Effector CD8-positive, alpha-beta T cell (primary cell): ENCODE measurements around the gene ABL2.

Source experiments
- DNase-seq: peaks from one replicate; lab custom pipeline; 2025; lab: John Stamatoyannopoulos, UW

Gene ABL2

DNA sequence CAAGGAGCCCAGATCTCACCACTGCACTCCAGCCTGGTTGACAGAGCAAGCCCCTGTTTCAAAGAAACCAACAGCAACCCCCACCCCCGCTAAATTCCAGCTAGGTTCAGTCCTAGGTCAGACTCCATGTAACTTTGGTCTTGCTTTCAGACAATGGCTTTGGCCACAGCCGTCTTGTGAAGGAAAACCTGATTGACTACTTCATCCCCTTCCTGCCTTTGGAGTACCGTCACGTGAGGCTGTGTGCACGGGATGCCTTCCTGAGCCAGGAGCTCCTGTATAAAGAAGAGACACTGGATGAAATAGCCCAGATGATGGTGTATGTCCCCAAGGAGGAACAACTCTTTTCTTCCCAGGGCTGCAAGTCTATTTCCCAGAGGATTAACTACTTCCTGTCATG is 134.7 kb downstream of the ABL2 start:
- DNase-seq = no peak

DNA sequence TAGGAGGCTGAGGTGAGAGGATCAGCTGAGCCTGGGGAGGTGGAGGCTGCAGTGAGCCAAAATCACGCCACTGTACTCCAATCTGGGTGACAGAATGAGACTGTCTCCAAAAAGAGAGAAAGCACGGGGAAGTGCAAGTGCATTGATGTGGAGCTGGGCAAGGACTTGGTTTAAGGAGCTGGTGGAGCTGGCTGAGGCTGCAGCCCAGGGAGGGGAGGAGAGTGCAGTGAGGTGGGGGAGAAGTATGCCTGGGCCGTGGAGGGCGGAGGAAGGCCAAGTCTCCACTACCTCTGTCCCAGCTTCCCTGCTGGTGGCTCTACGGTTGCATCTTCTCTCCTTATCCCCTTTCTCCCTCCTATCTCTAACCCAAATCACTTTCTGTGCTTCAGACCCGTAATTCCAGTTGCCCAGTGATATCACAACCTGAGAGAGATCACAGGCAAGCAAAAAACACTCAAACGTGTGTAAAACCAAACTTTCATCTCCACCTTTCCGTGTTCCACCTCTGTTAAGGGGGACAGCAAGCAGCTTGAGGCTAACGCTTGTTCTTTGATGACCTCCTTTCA is 136.5 kb downstream of the ABL2 start:
- DNase-seq = no peak

DNA sequence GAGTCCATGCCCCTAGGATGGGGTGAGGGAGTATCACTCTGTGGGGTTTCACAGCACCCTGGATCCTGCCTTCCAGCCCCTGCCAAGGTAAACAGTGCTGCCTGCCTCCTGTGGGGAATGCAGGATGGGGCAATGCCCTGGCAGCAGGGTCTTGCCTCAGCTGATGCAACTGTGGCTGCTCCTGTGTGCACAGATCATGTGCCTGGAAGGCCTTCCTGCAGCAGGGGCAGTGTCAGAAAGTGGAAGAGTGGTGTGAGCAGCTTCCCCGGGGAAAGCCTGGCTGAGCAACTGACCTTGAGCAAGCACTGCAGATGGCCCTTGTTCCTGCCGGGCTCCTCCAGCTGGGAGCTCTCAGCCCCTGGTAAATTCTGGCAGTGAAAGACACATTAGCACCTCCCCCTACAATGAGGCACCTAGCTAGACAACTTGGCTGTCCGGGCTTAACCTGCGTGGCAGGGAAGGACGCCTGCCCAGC is 137.7 kb downstream of the ABL2 start:
- DNase-seq = no peak

DNA sequence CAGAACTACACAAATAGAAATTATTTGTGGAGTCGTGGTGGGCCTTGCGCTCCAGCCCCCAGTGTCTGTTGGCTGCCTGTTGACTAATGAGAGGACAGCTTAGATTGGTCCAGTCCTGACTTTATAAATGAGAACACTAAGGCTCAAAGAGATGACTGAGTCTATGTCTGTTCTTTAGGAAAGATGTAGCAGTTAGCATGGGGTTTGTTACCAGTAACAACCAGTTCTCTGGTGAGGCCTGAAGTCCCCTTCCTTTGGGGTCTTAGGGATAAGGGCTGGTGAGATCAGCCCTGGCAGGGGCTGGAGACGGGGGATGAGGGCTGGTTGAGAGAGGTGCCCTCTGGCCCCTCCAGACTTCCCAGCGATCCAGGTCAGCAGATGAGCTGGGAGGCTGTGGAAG is 138.6 kb downstream of the ABL2 start:
- no peak for DNase-seq

DNA sequence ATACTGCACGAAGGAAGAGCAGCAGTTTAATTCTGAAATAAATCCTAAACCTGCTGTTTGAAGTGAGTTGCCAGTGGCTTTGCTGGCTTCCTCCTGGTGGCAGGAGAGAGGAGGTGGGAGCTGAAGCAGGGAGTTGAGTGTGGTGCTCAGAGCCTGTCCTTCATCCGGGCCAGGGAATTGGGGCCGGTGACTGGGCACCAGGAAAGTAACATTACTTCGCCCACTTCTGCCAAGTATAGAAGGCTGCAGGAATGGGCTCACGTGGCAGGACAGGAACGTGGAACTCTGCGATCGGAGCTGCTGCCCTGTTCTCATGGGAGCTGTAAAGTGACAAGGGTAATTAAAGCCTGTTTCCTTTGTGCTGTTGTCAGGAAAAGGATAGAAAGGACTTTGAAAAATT is 139.0 kb downstream of the ABL2 start:
- DNase-seq = no peak

DNA sequence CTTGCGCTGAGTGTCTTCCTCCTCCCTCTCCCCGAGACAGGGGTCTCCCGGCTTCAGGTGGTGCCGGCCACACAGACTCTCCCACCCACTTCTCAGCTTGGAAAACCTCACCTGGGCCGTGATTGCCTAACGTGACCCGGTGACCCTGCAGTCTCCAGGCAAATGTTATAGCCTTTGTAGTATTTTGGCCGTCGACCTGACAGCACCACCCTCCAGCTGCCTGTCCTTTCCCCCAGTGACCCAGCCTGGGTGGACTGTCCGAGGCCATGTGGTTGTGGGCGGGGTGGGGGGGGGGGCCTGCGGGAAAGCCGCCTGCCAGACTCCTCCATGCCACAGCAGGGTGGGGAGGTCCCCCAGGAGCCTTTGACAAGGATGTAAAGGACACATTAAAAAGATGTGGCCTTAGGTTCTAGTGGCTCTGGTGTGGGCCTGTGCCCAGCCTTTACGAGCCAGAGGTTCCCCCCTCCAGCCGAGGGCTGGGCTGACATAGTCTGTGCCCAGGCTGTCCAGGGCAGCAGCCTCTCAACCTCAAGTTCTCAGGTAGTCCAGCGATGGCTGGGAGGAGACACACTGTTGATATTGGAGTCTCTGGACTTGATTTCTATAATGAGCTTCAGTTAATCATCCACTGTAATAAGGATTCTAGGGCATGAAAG is 139.5 kb downstream of the ABL2 start:
- no peak for DNase-seq

DNA sequence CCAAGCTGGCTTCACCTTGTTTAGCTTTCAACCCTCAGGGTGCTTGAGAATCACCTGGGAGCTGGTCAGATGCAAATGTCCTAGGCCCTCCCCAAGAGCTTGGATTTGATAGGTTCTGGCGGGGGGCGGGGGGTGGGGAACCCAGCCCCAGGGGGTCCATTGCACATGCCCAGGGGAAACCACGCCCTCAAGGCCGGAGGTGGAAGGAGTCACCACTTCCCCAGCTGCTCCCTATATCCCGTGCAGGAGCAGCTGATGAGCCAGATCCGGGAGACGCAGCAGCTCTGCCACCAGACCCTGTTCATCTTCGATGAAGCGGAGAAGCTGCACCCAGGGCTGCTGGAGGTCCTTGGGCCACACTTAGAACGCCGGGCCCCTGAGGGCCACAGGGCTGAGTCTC is 141.8 kb downstream of the ABL2 start:
- no peak for DNase-seq

DNA sequence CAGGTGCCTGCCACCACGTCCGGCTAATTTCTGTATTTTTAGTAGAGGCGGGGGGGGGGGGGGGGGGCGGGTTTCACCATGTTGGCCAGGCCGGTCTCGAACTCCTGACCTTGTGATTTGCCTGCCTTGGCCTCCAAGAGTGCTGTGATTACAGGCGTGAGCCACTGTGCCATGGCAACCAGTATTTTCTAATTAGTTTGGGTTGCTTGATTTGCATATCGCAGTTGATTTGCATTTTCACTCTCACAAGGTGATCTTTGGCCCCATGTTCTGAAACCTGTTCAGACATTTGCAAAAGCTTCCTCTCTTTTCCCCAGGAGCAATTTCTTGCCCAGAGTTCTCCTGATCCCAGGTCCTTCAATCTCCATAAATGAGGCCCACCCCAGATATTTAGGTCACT is 145.9 kb downstream of the ABL2 start:
- no peak for DNase-seq

DNA sequence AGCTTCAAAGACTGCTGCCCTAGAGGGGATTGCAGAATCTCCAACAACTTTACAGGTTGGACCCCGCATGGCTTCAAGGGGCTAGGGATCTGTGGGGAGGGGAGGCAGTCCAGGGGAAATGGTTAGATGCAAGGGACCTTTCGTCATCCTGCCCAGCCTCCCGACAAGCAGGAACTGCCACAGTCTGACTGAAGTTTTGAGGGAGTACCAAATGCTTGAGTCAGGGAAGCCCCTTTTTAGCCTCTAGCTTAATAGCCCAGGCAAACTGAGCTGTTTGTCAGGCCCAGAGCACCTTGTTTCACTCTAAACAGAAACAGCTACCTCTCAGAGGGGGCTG is 146.5 kb downstream of the ABL2 start:
- peak; percentile 5 for DNase-seq

DNA sequence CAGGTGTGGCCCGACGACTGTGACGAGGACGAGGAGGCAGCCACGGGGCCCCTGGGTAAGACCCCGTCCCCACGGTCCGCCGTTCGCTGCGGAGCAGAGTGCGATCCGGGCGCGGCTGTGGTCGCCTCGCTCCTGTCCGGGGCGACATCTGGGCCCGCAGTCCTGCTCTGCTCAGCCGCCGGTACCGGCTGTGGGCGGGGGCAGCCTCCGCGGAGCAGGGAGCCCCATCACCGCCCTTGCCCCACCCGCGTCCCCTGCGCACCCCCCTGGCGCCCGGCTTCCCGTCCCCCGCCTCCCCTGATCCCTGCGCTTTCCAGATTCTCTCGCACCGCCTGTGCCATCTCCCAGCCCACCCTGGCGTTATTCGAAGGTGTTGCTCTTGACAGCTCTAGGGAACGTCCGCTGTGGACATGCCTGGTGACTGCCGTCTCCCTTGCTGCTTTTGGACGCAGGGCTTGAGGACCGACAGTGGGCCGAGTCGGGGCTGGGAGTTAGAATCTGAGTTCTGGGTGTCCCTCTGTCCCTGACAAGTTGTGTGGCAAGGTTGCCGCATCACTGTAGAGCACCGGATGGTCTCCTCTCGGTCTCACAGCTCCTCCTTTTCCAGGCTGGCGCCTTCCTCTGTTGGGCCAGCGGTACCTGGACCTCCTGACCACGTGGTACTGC is 147.0 kb downstream of the ABL2 start:
- DNase-seq = no peak

DNA sequence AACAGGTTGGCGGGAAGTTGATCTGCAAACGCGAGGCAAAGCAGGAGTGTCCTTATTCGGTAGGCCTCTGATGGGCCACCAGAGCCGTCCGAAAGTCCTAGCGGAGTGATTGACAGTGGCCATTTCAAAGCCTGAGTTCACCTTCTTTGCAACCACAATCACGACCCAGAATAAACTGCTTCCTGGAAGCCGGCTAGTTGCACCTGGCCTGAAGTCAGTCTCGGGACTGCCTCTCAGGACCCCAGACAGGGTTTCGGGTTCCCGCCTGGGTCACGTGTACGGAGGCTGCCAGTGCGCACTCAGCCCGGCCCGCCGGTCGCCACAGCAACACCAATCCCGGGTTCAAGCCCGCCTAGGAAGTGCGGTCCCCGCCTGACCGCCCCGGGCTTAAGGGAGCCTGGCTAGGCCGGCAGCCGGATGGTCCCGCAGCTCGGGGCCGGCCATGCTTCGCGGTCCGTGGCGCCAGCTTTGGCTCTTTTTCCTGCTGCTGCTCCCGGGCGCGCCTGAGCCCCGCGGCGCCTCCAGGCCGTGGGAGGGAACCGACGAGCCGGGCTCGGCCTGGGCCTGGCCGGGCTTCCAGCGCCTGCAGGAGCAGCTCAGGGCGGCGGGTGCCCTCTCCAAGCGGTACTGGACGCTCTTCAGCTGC is 147.7 kb downstream of the ABL2 start, which contains the start of gene TOR3A:
TSS of gene TOR3A (plus strand) at position 384 of the 646 bp plus-strand sequence. CDS start at position 443, 59 bp downstream.
- DNase-seq = peak; percentile 42

DNA sequence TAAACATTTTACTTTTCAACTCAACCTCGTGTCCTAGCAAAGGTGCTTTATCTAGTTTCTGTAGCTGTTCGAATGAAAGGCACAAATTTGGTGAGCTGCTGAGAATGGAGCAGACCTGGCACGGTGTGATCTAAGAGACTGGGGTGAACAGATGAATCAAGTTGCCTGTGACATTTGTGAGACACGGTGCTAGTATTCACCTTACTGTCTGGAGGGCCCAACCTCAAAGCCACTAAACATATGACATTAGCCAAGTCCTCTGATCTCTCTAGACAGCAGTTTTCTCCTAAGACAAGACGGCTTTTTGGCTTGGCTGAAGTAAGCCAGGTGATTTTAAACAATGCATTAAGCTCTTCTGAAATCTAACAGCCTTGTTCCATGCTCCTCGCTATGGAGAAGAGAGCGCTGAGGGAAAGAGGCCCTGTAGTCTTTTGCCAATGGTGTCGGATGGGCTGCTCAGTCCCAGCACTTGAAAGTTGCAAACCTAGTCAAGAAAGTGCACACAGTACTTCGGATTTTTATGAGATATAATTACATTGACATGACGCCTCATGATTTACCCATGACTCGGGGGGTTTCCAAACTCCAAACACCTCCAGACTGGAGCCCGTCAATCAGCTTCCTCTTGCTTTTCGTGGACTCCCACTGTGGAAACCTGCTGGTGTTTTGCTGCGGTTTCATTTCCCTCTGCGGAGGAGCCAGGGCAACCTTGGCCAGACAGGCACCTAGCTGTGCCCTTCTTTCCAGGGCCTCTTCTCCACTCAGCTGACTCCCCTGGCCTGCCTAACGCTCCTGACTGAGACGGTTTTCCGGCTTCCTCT is 148.4 kb downstream of the ABL2 start:
- DNase-seq = peak; percentile 18

DNA sequence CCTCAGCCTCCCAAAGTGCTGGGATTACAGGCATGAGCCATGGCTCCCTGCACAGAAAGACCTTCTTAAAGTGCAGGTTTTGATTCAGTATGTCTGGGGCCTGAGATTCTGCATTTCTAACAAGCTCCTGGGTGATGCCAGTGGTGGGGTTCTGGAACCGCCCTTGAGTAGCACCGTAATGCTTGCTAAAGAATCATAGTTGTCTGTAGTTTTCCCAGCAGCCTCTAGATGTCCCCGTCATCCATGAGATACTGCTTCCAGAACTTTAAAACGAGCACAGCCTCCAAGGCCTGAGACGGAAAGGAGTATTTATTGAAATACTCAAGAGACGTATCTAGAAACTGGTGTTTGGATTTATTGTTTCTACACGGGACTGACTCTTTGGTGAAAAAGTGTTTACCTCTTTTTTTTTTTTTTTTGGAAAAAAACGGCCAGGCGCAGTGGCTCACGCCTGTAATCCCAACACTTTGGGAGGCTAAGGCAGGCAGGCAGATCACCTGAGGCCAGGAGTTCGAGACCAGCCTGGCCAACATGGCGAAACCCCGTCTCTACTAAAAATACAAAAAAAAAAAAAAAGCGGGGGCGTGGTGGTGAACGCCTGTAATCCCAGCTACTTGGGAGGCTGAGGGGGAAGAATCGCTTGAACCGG is 150.2 kb downstream of the ABL2 start:
- peak; percentile 9 for DNase-seq

DNA sequence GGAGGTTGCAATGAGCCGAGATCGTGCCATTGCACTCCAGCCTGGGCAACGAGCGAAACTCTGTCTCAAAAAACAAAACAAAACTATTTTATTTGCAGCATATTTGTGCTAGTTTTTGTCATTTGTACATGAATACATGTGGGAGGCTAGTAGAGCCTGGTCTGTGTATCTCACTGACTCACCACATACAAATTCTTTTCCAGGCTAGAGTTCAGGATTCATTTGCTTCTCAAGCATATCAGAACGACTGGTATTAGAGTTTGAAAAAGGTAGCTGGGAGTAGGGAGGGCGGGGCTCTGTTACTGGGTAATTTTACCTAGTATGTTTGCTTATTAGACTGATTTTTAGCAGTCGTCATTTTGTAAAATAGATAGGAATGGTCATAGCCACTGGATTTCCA is 152.1 kb downstream of the ABL2 start:
- DNase-seq = no peak

DNA sequence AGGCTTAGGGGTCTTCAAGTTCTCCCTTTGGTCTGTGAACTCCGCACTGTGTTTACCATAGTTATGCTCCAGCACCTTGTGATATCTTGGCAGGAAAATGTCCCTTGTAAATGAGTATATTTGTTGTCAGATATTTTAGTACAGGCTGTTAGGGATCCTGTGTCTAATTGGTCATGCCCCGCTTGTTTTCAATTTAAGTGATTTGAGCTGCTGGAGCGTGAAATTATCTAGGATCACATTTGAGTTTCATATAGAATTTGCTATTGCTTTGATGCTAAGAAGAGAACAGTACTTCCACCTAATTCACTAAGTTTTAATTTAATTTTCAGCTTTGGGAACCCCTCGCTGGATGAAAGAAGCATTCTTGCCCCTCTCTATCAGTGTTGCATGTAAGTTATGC is 163.0 kb downstream of the ABL2 start:
- DNase-seq = no peak

DNA sequence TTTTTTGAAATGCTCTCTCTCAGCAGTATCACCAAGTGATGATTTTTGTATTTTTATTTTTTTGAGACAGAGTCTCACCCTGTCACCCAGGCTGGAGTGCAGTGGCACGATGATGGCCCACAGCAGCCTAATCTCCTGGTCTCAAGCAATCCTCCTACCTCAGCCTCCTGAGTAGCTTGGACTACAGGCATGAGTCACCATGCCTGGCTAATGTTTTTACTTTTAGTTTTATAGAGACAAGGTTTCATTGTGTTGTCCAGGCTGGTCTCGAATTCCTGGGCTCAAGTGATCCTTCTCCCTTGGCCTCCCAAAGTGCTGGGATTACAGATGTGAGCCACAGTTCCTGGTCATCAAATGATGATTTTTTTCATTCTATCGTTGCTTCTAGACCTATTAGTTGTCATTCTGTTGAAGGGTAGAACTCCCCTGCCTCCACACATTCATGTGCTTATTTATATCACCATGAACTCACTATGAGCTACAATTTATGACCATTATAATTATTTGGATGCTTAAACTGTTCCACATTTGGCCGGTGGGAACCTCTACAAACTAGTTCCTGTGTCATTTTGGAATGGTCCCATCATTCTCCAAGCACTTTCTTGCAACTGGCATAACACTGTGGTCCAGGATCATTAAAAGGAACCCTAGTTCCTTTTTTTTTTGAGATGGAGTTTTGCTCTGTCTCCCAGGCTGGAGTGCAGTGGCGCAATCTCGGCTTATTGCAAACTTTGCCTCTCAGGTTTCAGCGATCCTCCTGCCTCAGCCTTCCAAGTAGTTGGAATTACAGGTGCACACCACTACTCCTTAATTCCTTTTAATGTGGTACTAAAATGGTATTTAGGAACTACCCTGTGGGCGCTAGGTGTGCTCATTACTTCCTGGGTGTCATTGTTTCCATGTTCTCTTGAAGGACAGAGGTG is 167.9 kb downstream of the ABL2 start:
- no peak for DNase-seq

DNA sequence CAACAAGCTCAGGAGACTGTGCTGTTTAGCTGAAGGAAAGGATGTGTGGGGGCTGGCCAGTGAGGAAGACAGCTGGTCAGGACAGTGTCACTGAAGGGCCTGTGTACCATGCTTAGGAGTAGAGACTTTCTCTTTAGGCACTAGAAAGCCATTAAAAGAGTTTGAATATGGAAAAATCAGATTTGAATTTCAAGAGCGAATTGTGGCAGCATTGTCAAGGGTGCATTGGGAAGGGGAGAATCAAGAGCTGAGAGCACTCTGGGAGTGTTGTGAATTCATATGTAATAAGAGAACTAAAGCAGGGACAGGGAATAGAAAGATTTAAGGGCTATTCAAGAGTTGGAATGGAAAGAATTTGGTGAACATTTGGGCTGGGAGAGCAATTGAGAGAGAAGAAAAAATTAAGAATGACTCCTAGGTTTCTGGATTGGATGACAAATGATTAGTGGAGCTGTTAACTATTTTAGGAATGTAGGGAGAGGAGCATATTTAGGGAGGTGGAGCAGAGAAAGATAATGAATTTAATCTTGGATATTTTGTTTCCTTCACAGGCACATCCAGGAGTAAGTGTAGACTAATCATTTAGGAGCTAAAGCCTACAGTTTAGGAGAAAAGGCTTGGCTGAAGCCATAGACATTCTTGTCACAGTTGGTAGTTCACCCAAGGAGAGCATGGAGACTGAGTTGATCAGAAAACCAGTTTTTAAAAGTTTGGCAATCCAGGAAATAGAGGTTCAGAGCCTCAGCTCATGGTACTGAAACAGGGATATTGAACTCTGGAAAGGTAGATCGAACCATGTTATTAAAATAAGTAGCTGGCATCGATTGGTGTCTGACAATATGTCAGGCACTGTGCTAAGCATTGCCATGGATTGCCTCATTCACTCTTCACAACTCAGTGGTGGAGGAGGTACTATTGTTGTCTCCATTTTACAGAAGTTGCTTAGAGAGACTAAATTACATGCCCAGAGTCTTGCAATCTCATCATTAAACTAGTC is 170.7 kb downstream of the ABL2 start:
- no peak for DNase-seq

DNA sequence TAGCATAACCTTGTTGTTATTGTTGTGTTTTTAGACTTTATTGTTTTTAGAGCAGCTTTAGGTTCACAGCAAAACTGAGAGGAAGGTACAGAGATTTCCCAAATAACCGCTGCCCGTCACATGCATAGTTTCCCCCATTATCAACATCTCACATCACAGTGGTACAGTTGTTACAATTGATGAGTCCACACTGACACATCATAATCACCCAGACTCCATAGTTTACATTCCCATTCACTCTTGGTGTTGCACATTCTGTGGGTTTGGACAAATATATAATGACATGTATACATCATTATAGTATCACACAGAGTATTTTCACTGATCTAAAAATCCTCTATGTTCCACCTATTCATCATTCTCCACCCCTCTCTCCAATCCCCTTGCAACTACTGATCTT is 173.5 kb downstream of the ABL2 start:
- no peak for DNase-seq

DNA sequence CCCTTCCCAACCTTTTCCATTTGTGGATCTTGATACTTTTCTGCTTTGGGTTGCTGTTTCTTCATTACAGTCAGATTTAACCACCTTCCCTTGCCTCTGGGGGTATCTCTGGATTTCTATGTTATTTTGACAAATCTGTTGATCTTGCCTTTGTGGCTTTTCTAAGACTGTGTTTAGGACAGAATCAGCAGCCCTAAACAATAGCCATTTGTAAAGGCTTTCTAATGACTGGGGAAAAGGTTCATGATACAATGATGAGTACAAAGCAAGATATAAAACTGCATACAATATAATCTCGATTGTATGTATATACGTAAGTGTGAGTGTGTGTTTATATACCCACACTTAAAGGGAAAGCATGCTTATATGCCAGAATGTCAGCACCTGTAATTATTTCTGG is 176.0 kb downstream of the ABL2 start:
- no peak for DNase-seq
